ENCODE results near the gene FKBP1C.
"Not testable (repeated sequence)": the region's sequence is repeated elsewhere in the genome, so short reads cannot be mapped to it uniquely, and the experiment has no call there.

DNA sequence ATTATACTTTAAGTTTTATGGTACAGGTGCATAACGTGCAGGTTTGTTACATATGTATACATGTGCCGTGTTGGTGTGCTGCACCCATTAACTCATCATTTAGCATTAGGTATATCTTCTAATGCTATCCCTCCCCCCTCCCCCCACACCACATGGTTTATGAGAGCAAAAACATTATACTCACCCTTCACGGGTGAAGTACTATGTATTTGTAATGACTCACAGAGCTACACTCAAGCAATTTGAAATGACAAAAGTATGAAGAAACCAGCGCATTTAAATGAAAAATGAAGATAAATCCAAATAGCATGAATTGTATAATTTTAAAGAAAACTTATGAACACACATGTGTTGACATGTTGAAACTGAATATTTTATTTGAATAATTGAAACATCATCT, 14.7 kb downstream of the FKBP1C start:
- not testable (repeated sequence) for TF ChIP-seq POLR2A (IDR thresholded peaks at IDR 0.05; ENCODE audit: low read depth, low read length); TAF1 (IDR thresholded peaks at IDR 0.05; ENCODE audit: borderline replicate concordance, low read depth, low read length)
